GM19193 (cell line): ENCODE results near the gene SEC14L5.

ENCODE experiments used
- POLR2A ChIP-seq: IDR thresholded peaks from 4 replicates; pipeline ENCODE4 v1.6.1; 2011; ENCODE audit not compliant: insufficient read depth, insufficient read length; ENCODE audit errors: extremely low read depth

Gene SEC14L5

DNA sequence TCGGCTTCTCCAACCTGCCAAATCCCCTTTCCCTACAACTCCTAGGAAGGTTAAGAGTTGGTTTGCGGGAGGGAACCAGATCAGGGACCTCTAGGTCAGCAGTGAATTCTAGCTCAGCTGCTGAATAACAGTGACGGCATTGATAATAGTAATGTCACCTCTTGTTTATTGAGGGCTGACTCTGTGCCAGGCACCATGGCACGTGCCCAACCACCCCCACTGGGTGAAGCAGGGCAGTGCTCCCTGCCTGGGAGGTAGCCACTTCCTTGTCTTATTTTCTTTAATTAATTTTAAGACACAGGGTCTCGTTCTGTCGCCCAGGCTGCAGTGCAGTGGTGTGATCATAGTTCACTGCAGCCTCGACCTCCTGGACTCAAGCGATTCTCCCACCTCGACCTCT lies 15.6 kb upstream of the SEC14L5 start:
- no peak for TF ChIP-seq POLR2A

DNA sequence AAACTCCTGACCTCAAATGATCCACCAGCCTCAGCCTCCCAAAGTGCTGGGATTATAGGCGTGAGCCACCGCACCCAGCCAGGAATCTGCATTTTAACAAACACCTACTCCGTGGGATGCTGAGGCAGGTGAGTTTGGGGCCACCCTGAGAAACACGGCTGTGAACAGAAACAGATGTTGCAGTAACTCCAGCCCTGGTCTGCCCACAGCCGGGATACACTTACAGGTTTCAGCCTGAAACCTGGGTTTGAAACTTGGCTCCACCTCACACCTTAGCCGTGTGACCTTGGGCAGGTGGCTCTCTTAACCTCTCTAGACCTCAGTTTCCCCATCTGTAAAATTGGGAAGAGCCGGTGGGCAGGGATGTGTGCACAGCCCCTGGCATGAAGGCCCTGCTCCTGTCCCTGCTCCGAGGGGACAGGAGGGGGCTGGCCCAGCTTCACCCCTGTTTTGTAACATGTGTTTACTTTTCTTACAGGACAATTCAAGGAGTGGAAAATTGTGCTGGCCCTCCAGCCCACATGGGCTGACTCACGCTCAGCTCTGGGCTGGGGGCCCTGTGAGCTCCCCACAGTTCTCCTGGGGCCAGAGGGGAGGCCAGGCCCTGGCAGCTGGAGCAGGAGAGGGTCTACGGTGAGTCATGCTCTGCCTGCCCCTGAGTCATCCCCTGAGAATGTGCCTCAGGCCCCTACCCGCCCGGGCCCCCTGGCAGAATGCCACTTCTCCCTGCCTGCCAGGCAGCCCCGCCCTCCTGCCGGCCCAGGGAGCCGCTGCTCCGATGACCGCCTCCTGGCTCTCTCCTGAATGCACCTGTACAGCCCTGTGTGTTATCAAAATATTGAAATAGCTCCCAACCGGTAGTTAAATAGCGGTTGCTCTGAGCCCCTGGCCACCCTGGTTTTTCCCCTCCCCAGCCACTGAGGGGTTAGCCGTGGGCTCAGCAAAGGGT lies 13.5 kb upstream of the SEC14L5 start:
- TF ChIP-seq POLR2A = no peak

DNA sequence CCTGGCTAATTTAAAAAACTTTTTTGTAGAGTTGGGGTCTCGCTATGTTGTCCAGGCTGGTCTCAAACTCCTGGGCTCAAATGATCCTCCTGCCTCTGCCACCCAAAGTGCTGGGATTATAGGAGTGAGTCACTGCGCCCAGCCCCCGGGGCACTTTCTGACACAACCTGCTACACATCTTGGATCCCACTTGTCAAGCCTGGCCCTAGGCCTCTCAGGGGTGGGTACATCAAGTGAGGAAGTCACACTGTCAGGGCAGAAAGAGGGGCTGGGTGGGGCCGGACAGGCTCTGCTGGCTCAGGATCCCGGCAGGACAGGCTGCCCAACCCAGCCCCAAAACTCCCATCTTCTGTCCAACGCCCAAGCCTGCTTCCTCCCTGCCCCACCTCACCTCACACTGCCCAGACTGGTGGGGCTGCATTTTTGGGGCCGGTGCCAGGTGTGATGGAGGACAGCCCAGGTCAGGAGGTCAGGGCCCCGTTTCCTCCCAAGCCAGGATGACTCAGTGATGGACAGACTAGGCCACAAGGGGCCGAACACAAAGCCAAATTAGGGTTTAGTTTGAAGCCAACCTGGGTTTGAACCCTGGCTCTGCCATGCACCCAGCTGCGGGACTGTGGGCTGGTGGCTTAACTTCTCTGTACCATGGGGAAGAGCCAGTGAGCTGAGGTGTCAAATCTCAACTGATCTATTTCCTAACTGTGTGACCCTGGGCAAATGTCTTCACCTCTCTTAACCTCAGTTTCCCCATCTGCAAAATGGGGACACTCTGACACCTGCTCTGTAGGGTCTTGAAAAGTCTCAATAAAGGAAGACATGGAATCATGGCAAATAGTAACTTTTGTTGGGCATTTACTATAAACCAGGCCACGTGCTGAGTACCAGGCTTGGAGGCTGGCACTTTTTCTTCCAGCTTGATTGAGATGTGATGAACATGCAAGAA lies 12.3 kb upstream of the SEC14L5 start:
- no peak for TF ChIP-seq POLR2A

DNA sequence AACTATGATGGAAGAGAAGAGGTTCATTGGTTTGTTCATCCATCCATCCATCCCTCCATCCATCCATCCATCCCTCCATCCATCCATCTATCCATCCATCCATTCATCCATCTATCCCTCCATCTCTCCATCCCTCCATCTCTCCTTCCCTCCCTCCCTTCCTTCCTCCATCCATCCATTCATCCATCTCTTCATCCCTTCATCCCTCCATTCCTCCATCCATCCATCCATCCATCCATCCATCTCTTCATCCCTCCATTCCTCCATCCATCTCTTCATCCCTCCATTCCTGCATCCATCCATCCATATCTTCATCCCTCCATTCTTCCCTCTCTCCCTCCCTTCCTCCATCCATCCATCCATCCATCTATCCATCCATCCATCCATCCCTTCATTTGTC lies 11.2 kb upstream of the SEC14L5 start:
- TF ChIP-seq POLR2A = no peak

DNA sequence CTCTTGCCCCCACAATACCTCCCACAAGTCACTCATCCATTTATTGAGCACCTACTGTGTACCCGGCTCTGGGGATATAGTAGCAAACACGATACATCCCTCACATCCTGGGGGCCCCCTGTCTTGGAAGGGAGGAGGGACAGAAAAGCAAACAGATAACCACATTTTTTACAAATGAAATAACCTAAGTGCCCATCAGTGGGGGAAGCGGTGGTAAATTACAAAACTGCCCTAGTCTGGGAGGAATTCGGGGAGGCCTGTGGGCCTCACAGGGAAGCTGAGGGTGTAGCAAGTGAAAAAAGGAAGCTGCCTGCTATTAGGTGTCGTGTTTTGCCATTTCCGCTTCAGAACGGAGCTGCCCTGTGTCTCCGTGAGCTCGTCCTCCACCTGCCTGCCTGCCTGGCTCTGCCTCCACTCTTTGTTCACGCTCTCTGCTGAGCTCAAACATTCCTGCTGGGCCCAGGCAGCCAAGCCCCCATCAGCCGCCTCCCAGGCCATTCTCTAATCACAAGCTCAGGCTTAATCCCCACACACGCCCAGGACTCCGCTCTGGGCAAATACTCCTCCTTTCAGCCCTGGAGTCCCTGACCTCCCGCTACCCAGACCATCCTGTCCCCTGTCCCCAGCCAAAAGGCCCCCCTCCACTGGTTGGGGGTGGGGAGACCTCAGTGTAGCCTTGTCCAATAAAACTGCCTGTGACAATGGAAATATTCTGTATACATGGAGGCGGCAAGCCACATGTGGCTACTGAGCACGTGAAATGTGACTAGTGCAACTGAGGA lies 10.2 kb upstream of the SEC14L5 start:
- no peak for TF ChIP-seq POLR2A

DNA sequence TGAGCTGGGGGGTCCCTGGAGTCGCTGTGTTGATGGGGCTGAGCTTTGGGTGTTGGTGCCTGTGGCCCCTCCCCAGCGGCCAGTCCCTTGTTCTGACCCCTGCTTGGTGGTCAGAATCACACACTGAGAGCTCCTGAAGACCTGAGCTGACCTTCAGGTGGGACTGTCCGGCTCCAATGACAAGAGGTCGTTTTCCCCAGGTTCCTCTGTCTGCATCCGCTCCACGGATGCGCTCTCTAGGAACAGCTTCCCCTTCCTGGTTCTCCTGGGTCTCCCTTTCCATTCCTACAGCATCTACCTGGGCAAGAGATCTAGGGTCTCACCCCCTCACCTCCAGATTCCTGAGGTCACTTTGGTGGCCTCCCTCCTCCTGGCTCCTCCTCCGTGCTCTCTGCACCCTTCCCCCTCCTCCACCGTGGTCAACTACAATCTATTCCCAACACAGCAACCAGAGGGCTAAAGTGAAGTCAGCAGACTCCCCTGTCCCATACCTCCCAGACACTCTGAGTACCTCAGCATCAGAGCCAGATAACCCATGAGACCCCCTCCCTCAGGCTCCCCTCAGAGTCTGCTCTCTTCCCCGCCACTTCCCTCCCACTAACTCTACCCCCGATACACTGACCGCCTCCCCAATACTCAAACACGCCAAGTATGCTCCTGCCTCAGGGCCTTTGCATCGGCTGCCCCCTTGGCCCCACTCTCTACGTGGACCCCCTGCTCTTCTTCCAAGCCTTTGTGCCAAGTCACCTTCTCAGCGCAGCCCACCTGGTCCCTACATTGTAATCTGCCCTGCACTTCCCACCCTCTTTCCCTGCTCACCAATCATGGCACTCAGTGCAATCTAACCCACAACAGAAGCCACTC lies 9.0 kb upstream of the SEC14L5 start:
- TF ChIP-seq POLR2A = no peak

DNA sequence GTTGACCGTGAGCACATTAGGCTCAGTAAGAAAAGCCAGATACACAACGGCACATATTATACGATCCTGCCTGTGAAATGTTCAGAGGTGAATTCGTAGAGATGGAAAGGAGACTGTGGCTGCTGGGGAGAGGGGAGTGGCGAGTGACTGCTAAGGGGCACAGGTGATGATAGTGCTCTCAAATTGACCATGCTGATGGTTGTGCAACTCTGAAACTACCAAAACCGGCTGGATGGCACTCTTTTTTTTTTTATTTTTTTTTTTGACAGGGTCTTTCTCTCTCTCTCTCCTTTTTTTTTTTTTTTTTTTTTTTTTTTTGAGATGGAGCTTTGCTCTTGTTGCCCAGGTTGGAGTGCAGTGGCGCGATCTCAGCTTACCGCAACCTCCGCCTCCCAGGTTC lies 8.1 kb upstream of the SEC14L5 start:
- no peak for TF ChIP-seq POLR2A

DNA sequence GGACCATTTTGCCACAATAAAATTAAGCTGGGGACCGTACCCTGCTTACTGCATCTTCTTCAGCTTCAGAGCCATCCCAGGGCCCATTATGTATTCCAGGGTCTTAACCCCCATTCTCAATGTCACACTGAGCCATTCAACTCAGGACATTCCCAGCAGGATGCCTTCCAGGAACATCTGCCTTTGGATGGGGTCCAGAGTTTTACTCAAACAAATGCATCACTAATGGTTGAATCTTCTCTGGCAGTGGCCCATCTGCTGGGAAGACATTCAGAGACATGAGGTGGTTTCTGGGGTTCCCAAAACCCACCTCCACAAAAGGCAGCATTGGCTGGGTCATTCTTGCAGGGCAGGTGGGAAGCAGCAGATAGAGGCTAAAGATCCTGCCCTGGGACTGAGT lies 3.4 kb upstream of the SEC14L5 start:
- TF ChIP-seq POLR2A = no peak

DNA sequence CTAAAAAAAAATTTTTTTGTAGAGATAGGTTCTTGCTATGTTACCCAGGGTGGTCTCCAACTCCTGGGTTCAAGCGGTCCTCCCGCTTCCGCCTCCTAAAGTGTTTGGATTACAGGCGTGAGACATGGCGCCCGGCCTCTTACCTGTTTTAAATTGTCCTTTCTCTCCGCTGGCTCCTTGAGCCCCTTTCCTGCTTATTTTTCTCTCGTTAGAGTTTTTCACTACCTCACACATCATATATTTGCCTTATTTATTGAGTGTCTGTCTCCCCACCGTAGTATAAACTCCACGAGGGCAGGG lies 760 bp upstream of the SEC14L5 start:
- no peak for TF ChIP-seq POLR2A

DNA sequence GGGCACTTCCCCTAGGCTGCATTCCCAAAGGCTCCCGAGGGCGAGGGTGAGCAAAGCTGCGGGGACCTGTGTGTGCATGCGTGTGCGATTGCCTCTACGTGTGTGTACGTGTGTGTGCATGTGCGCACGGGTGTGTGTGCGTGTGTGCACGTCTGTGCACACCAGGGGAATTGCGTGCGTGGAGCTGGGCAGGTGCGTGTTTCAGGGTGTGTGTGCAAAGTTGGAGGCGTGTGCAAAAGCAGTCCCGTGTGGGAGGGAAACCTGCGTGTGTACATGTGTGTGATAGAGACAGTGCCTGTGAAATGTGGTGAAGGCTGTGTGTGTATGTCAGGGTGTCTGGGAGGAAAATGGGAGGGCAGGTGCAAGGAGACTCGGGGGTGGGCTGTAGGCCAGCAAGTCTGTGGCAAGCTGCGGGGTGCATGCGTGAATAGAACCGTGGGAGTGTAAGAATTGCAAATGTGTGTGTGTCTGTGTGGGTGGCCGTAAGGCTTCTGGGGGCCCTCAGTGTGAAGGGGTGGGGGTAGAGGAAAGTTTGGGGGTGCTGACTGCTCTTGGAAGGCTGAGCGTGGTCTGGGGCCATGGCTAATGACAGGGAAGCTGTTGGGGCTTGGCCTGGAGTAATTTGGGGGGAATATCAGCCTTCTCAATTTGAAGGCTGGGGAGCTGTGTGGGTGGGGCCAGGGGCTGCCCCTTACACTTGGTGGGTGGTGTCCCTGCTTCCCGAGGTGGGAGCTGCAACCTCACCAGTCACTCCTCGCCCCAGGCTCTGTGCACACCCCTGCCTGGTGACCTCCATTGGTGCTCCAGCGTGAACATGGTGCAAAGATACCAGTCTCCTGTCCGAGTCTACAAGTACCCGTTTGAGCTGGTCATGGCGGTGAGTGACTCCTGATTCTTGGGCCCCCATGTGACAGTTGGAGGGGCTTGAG lies 644 bp downstream of the SEC14L5 start:
- no peak for TF ChIP-seq POLR2A

DNA sequence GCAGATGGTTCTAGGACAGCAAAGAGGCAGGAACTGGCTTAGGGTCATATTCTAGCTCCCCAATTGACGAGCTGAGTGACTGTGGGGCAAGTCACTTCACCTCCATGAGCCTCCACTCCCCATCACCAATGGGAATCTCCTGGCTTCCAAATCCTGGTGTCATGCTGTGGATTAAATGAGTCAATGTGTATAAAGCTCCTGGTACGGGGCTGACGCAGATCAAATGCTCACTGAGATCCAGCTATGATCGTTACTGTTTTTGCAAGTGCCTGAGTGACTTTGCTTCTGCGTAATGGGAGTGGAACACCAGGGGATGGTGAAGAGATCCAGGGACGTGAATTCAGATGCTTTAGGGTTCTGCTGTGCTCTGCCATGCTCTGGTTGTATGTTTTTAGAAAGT lies 2.4 kb downstream of the SEC14L5 start:
- no peak for TF ChIP-seq POLR2A

DNA sequence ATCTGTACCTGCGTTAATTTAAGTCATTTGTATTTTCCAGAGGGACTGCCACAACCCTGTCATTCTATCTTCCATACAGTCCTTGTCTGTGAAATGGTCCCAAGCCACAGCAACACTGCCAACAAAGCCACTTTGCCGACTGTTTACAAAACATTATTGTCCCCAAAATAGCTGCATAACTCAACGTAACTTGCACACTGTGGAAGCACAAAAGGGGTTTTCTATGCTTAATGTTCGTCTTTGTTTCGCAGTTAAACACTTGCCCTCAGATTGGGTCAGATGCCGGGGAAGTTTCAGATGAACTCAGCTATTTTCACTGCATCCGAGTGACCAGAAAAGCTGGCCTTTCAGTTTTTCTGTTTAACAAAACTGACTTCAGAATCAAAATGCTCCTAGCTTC lies 4.6 kb downstream of the SEC14L5 start:
- TF ChIP-seq POLR2A = no peak
